Measurements from ENCODE around the gene BEND2.

Gene BEND2

GRCh38 chrX:18133605-18134004 lies 87.1 kb downstream of the BEND2 start:
- no peak for DNase-seq

DNA sequence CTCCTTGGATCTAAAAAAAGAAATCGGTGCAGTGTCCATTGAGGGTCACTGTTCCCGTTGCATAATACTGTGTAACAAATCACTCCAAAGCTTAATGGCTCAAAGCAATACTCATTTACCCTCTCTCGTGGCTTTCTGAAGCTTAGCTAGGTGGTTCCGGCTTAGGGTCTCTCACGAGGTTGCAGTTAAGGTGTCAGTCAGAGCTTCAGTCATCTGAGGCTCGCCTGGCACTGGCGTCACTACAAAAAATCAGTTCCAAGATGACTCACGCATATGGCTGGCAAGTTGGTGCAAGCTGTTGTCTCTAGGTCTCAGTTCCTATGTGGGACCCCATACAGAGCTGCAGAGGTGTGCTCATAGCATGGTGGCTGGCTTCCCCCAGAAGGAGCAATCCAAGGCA lies 91.0 kb downstream of the BEND2 start:
- DNase-seq = no peak

DNA sequence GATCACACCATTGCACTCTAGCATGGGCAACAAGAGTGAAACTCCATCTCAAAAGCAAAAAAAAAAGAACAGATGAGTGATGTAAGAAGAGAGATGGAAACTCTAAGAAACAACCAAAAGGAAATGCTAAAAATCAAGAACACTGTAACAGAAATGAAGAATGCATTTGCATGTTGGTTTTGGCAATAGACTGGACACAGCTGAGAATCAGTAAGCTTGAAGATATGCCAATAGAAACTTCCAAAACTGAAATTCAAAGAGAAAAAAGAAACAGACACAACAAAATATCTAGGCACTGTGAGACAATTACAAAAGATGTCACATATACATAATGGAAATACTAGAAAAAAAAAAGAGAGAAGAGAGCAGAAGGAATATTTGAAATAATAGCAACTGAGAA lies 93.7 kb downstream of the BEND2 start:
- no peak for DNase-seq

- DNase-seq = no peak
Measured at GRCh38 chrX:18119856-18120255, 100.8 kb downstream of the BEND2 start.

Measured in stimulated activated CD4-positive, alpha-beta T cell treated with anti-CD3 and anti-CD28 coated beads, Interleukin-12 subunit alpha, Interleukin-12 subunit beta, amount 100 ng/mL, for 4 hours (primary cell).